ENCODE results near the gene SYNPR. TPM values are rescaled to one million over a fixed set of nuclear protein-coding genes. Genes with fewer than 3 reads are reported as not detected.

The SYNPR gene
- polyA plus RNA-seq, 3 donors, result not detected

DNA sequence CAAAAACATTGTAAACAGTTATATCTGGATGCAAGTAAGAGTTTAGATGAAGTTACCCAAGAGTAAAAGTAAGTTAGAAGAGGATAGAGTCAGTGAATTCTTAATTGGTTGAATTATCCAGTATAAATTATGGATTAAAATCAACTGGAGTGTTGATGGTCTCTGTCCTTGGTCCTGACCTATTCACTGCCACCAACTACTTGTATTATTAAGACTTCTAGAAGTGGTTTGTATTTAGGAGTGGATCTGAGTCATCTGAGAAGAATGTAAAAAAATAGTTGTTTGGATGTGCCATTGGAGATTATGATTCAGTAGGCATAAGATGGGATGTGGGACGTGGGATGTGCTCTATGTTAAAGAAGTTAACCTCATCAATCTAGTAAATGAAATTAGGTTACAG, 86.4 kb downstream of the SYNPR start:
- Mint-ChIP-seq H3K4me1 (no peaks in the 10 kb centered on the region), H3K36me3 (no peaks in the 10 kb centered on the region), H3K27me3 (ENCODE audit: low read depth in 3 of 3) (peaks cover 0 to 1% (median 0%) of the 10 kb centered on the region in 3 donors), H3K27ac (no peak overlapping the region), H3K9me3 (no peaks in the 10 kb centered on the region), H3K4me3 (no peak overlapping the region)
- DNase-seq, result no peak
- Histone ChIP-seq H3K4me1 (ENCODE audit: control insufficient read depth in 1 of 2, insufficient read depth in 2 of 2, low read length in 2 of 2) (no peaks in the 10 kb centered on the region), H3K27ac (ENCODE audit: low read depth in 1 of 2, low read length in 2 of 2) (no peak overlapping the region), H3K36me3 (replicated peaks in 1 of 2; ENCODE audit: control insufficient read depth in 1 of 2, insufficient read depth in 2 of 2, low read length in 2 of 2) (no peaks in the 10 kb centered on the region), H3K4me3 (replicated peaks in 1 of 3; ENCODE audit: low read depth in 2 of 3, low read length in 3 of 3) (no peak overlapping the region), H3K27me3 (ENCODE audit: control insufficient read depth in 2 of 2, insufficient read depth in 2 of 2, low read length in 2 of 2) (no peaks in the 10 kb centered on the region), H3K79me2 (ENCODE audit: insufficient read depth, low read length) (no peaks in the 10 kb centered on the region), H3K9ac (ENCODE audit: insufficient read depth, low read length, poor library complexity, severe bottlenecking) (no peak overlapping the region), H3K4me2 (replicated peaks; ENCODE audit: extremely low read depth, low read length, poor library complexity, severe bottlenecking) (no peak overlapping the region), H4K20me1 (ENCODE audit: insufficient read depth, low read length) (no peaks in the 10 kb centered on the region), H3K9me3 (replicated peaks in 1 of 2; ENCODE audit: control insufficient read depth in 1 of 2, insufficient read depth in 1 of 2, low read length in 2 of 2) (no peaks in the 10 kb centered on the region), H2AFZ (ENCODE audit: insufficient read depth, low read depth, low read length, poor library complexity, severe bottlenecking) (no peak overlapping the region)
- TF ChIP-seq, protein P1, sequence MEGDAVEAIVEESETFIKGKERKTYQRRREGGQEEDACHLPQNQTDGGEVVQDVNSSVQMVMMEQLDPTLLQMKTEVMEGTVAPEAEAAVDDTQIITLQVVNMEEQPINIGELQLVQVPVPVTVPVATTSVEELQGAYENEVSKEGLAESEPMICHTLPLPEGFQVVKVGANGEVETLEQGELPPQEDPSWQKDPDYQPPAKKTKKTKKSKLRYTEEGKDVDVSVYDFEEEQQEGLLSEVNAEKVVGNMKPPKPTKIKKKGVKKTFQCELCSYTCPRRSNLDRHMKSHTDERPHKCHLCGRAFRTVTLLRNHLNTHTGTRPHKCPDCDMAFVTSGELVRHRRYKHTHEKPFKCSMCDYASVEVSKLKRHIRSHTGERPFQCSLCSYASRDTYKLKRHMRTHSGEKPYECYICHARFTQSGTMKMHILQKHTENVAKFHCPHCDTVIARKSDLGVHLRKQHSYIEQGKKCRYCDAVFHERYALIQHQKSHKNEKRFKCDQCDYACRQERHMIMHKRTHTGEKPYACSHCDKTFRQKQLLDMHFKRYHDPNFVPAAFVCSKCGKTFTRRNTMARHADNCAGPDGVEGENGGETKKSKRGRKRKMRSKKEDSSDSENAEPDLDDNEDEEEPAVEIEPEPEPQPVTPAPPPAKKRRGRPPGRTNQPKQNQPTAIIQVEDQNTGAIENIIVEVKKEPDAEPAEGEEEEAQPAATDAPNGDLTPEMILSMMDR (IDR thresholded peaks at IDR 0.05), result no peak
- no CpG with 5 or more reads among the region's 1 CpG for WGBS (ENCODE audit: insufficient coverage)
- intact Hi-C loops (cut with micrococcal nuclease), result no loop called here

DNA sequence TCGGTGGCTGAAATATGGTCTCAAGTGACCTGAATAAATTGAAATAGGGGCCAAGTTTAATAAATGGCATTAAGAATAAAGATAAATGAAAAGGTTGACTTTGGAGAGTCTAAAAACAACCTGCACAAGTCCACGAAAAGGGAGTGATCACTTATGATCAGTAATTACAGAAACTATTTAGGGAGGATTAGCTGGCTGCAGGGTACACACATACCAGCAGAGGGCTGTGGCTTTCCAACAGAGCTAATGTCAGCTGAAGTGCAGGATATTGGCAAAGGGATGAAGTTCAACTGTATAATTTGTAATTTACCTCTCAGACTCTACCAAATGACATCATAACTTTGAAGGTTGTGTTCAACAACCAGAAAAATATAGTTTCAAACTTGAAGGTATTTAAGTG, 86.8 kb downstream of the SYNPR start:
- Mint-ChIP-seq H3K27me3 (ENCODE audit: low read depth in 3 of 3) (peaks cover 0 to 1% (median 0%) of the 10 kb centered on the region in 3 donors), H3K27ac (no peak overlapping the region), H3K4me1 (no peaks in the 10 kb centered on the region), H3K9me3 (no peaks in the 10 kb centered on the region), H3K36me3 (no peaks in the 10 kb centered on the region), H3K4me3 (no peak overlapping the region)
- H4K20me1 ChIP-seq (ENCODE audit: insufficient read depth, low read length), result no peaks in the 10 kb centered on the region
- no peaks in the 10 kb centered on the region for H3K27me3 ChIP-seq (ENCODE audit: control insufficient read depth in 2 of 2, insufficient read depth in 2 of 2, low read length in 2 of 2)
- no peak for DNase-seq
- 100% methylated on average over 1 of the region's 2 CpGs for WGBS (ENCODE audit: insufficient coverage)
- H3K9ac ChIP-seq (ENCODE audit: insufficient read depth, low read length, poor library complexity, severe bottlenecking), result no peak overlapping the region
- no peak overlapping the region for H3K4me2 ChIP-seq (replicated peaks; ENCODE audit: extremely low read depth, low read length, poor library complexity, severe bottlenecking)
- H3K79me2 ChIP-seq (ENCODE audit: insufficient read depth, low read length), result no peaks in the 10 kb centered on the region
- H3K36me3 ChIP-seq (replicated peaks in 1 of 2; ENCODE audit: control insufficient read depth in 1 of 2, insufficient read depth in 2 of 2, low read length in 2 of 2), result no peaks in the 10 kb centered on the region
- H2AFZ ChIP-seq (ENCODE audit: insufficient read depth, low read depth, low read length, poor library complexity, severe bottlenecking), result no peak overlapping the region
- no peaks in the 10 kb centered on the region for H3K9me3 ChIP-seq (replicated peaks in 1 of 2; ENCODE audit: control insufficient read depth in 1 of 2, insufficient read depth in 1 of 2, low read length in 2 of 2)
- no peak overlapping the region for H3K4me3 ChIP-seq (replicated peaks in 1 of 3; ENCODE audit: low read depth in 2 of 3, low read length in 3 of 3)
- TF ChIP-seq, protein P1 (IDR thresholded peaks at IDR 0.05), result no peak
- intact Hi-C loops (cut with micrococcal nuclease), result no loop called here
- H3K4me1 ChIP-seq (ENCODE audit: control insufficient read depth in 1 of 2, insufficient read depth in 2 of 2, low read length in 2 of 2), result no peaks in the 10 kb centered on the region
- no peak overlapping the region for H3K27ac ChIP-seq (ENCODE audit: low read depth in 1 of 2, low read length in 2 of 2)
